GM12878 (cell line): ENCODE measurements around the gene CST8. TPM values are rescaled to one million over a fixed set of nuclear protein-coding genes. Genes with fewer than 3 reads are reported as not detected.

Source experiments
- ATAC-seq: fragments of 200-7000 bp; cut with Tn5 transposase; 3 replicates; pipeline ENCODE4 v1.9.1; 2020; ENCODE audit warnings: mild to moderate bottlenecking, moderate library complexity
- BruUV-seq: library from RNA; stranded (reverse); fragments of 400-500 nt; replicated peaks from 2 replicates; lab custom pipeline; 2021; lab: Mats Ljungman, UMichigan
- CTCF ChIA-PET: fragments of 300-600 bp; sonication (Branson Sonifier 250); formaldehyde crosslinking; extraction: SDS; loops from one replicate; lab custom pipeline; 2021; ENCODE audit warnings: inconsistent platforms; lab: Yijun Ruan, JAX
- POLR2A ChIA-PET: fragments of 350-600 bp; formaldehyde crosslinking; extraction: SDS; loops from one replicate; lab custom pipeline; 2021; ENCODE audit warnings: inconsistent platforms; lab: Charles Lee
- RAD21 ChIA-PET: fragments of 300-600 bp; sonication (Branson Sonifier 250); formaldehyde crosslinking; loops from one replicate; lab custom pipeline; 2023; ENCODE audit warnings: antibody characterized with exemption; ENCODE audit not compliant: unreplicated experiment; lab: Charles Lee
- SMC1A ChIA-PET: fragments of 300-600 bp; sonication (Branson Sonifier 250); formaldehyde crosslinking; loops from one replicate; lab custom pipeline; 2023; ENCODE audit not compliant: unreplicated experiment, uncharacterized antibody; lab: Charles Lee
- DNase-seq: peaks from one replicate; pipeline ENCODE4 v3.0.0-alpha.2; 2011; ENCODE audit warnings: low read depth, low spot score
- FAIRE-seq: peaks from 3 replicates; lab custom pipeline; 2011; peaks lifted over from hg19 to GRCh38; lab: Jason Lieb, UNC
- H2AFZ ChIP-seq: 2 replicates; pipeline ENCODE4 v1.6.0; 2011; ENCODE audit warnings: low read depth, low read length, control low read depth; ENCODE audit not compliant: control insufficient read depth
- H3K27ac ChIP-seq: 2 replicates; pipeline ENCODE4 v1.5.1; 2011; ENCODE audit warnings: control low read depth; ENCODE audit not compliant: control insufficient read depth, insufficient read depth
- H3K27me3 ChIP-seq, 2 experiments: replicated peaks in 1 of 2; 2 replicates each; pipeline versions ENCODE4 v1.6.0 to v1.6.1; 2011; ENCODE audit warnings: low read length in 1 of 2; ENCODE audit not compliant: control insufficient read depth in 2 of 2, insufficient read depth in 2 of 2
- H3K36me3 ChIP-seq, 2 experiments: 2 replicates each; pipeline ENCODE4 v1.5.1; 2011; ENCODE audit warnings: low read length in 1 of 2; ENCODE audit not compliant: control insufficient read depth in 2 of 2, insufficient read depth in 2 of 2
- H3K4me1 ChIP-seq: 2 replicates; pipeline ENCODE4 v1.6.1; 2011; ENCODE audit warnings: mild to moderate bottlenecking, low read length, moderate library complexity, mixed read lengths; ENCODE audit not compliant: control insufficient read depth, insufficient read depth
- H3K4me2 ChIP-seq: 2 replicates; pipeline ENCODE4 v1.6.0; 2011; ENCODE audit warnings: control low read depth; ENCODE audit not compliant: control insufficient read depth, insufficient read depth
- H3K4me3 ChIP-seq: fragments of 200-600 bp; sonication (generic); 2 replicates; pipeline ENCODE4 v1.5.1; 2016
- H3K79me2 ChIP-seq: 2 replicates; pipeline ENCODE4 v1.6.0; 2011; ENCODE audit warnings: low read length; ENCODE audit not compliant: control insufficient read depth, insufficient read depth
- H3K9ac ChIP-seq: 2 replicates; pipeline ENCODE4 v1.8.0; 2011; ENCODE audit warnings: low read length, control low read depth, mixed read lengths; ENCODE audit not compliant: control insufficient read depth, insufficient read depth
- H3K9me3 ChIP-seq: replicated peaks from 3 replicates; pipeline ENCODE4 v1.5.1; 2011; ENCODE audit warnings: mild to moderate bottlenecking, low read length; ENCODE audit not compliant: control insufficient read depth, insufficient read depth
- H4K20me1 ChIP-seq: 2 replicates; pipeline ENCODE4 v1.6.0; 2011; ENCODE audit not compliant: control insufficient read depth, insufficient read depth
- BACH1 ChIP-seq: fragments of 450-650 bp; IDR thresholded peaks from 2 replicates; pipeline ENCODE4 v1.6.1; 2017; ENCODE audit warnings: mild to moderate bottlenecking, borderline replicate concordance
- BCL11A ChIP-seq: IDR thresholded peaks from 2 replicates; pipeline ENCODE4 v1.6.1; 2011; ENCODE audit warnings: low read depth, low read length
- CBX5 ChIP-seq: sonication (generic); IDR thresholded peaks from 2 replicates; pipeline ENCODE4 v1.6.1; 2016; ENCODE audit warnings: low read depth, moderate library complexity, mild to moderate bottlenecking, inconsistent platforms
- CHD1 ChIP-seq: IDR thresholded peaks from 2 replicates; pipeline ENCODE4 v1.6.1; 2012; ENCODE audit warnings: low read depth, low read length, improper control_type of control experiment
- EGR1 ChIP-seq, 2 experiments: IDR thresholded peaks; 1 replicate in 1 of 2; 2 replicates in 1 of 2; pipeline ENCODE4 v1.6.1; 2011 to 2012; ENCODE audit warnings: low read depth in 2 of 2, low read length in 2 of 2, borderline replicate concordance in 1 of 2, mild to moderate bottlenecking in 1 of 2, moderate library complexity in 1 of 2
- NRF1 ChIP-seq: conservative IDR thresholded peaks from 2 replicates; pipeline ENCODE4 v1.6.1; 2011; ENCODE audit warnings: mild to moderate bottlenecking, low read depth, low read length, improper control_type of control experiment
- POU2F2 ChIP-seq: IDR thresholded peaks from 3 replicates; pipeline ENCODE4 v1.6.1; 2011; ENCODE audit warnings: low read depth, mild to moderate bottlenecking, low read length, borderline replicate concordance
- RAD21 ChIP-seq: IDR thresholded peaks from 2 replicates; pipeline ENCODE4 v1.6.1; 2011; ENCODE audit warnings: mild to moderate bottlenecking, low read depth, low read length, moderate library complexity; ENCODE audit not compliant: insufficient read depth
- RFX5 ChIP-seq: IDR thresholded peaks from 2 replicates; pipeline ENCODE4 v1.6.1; 2011; ENCODE audit warnings: low read depth, low read length, improper control_type of control experiment
- SMAD5 ChIP-seq: IDR thresholded peaks from 2 replicates; pipeline ENCODE4 v1.6.1; 2016; ENCODE audit warnings: antibody characterized with exemption, low read depth
- SP1 ChIP-seq: IDR thresholded peaks from one replicate; pipeline ENCODE4 v1.6.1; 2011; ENCODE audit warnings: low read depth, low read length
- STAT1 ChIP-seq: fragments of 450-650 bp; conservative IDR thresholded peaks from 2 replicates; pipeline ENCODE4 v1.6.1; 2014; ENCODE audit warnings: antibody characterized with exemption, mild to moderate bottlenecking
- TBL1XR1 ChIP-seq: IDR thresholded peaks from 2 replicates; pipeline ENCODE4 v1.6.1; 2012; ENCODE audit warnings: low read depth, low read length, improper control_type of control experiment
- TCF12 ChIP-seq: IDR thresholded peaks from 2 replicates; pipeline ENCODE4 v1.6.1; 2011; ENCODE audit warnings: low read depth, mild to moderate bottlenecking, low read length
- TCF7 ChIP-seq: IDR thresholded peaks from 2 replicates; pipeline ENCODE4 v1.6.1; 2014; ENCODE audit warnings: antibody characterized with exemption, borderline replicate concordance
- WRNIP1 ChIP-seq: IDR thresholded peaks from 2 replicates; pipeline ENCODE4 v1.6.1; 2011; ENCODE audit warnings: low read depth, low read length, improper control_type of control experiment, borderline replicate concordance
- WGBS: methylation state at CpG from one replicate; pipeline ENCODE4 v1.1.6; 2016; ENCODE audit warnings: low lambda C conversion rate; ENCODE audit not compliant: insufficient replicate concordance, insufficient coverage; ENCODE audit errors: missing lambda C conversion rate; 5-methylcytosine and 5-hydroxymethylcytosine counted together
- in situ Hi-C: fragments of 300-500 bp; cut with MboI; formaldehyde crosslinking; loops from 9 replicates; pipeline ENCODE4 v1.14.3; 2018; ENCODE audit warnings: mixed read lengths
- intact Hi-C: fragments of 100-400 bp; cut with micrococcal nuclease; formaldehyde crosslinking; loops from one replicate; pipeline ENCODE4 v1.14.2; 2022; ENCODE audit not compliant: unreplicated experiment
- polyA plus RNA-seq, 11 experiments: library from polyadenylated mRNA; depleted of rRNA in 4 of 11; unstranded in 6 of 11; stranded (reverse) in 5 of 11; fragments of >200 nt; fragmentation: Nextera tagmentation in 4 of 11; fragmentation: Illumina TruSeq in 1 of 11; extraction: Ambion mirVana in 4 of 11; extraction: Trizol in 1 of 11; gene quantifications; 1 replicate in 1 of 11; 2 replicates in 10 of 11; pipeline versions ENCODE4 v1.2.1 to v1.2.3, GENCODE V29; 2011 to 2016; ENCODE audit warnings: inconsistent platforms in 2 of 11, missing spikeins in 2 of 11, low read depth in 1 of 11
- total RNA-seq, 4 experiments: library from RNA; depleted of rRNA in 3 of 4; stranded (reverse); fragments of >200 nt in 3 of 4; fragmentation: Illumina TruSeq in 1 of 4; extraction: Trizol in 1 of 4; gene quantifications; 2 replicates each; pipeline versions ENCODE4 v1.2.1 to v1.2.3, GENCODE V29; 2013 to 2021
- TF ChIP-seq, protein P1 (sequence below): fragments of 150-350 bp; IDR thresholded peaks from 2 replicates; pipeline ENCODE4 v1.6.1; 2016; ENCODE audit warnings: low read depth, low read length
- TF ChIP-seq, protein P2 (sequence below): fragments of 450-650 bp; IDR thresholded peaks from 2 replicates; pipeline ENCODE4 v1.6.1; 2017; ENCODE audit warnings: mild to moderate bottlenecking, low read depth, inconsistent platforms; ENCODE audit not compliant: poor library complexity, severe bottlenecking
- TF ChIP-seq, protein P3 (sequence below): fragments of 450-650 bp; formaldehyde crosslinking; IDR thresholded peaks from 2 replicates; pipeline ENCODE4 v1.4.0; 2022; ENCODE audit warnings: mild to moderate bottlenecking, moderate library complexity

The CST8 gene
- total and polyA plus RNA-seq, 10 of the 15 experiments (the other 5 are each of a cell fraction or from before 2014, with no cell fraction given), result not detected

DNA sequence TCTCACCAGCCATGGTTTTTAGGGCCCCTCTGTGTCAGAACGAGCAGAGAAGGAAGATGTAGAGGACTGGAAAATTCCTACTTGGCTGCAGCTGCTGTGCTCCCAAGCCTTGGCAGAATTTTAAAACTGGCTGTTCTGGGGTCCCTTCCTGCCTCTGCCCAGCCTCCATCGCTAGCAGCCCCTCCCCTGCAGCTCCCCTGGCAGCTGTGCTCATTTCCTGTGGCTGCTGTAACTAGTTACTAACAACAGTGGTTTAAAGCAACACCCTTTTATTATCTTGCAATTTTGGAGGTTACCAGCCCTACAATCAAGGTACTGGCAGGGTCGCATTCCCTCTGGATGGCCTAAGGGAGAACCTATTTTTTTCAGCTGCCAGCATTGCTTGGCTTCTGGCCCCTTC, 34.5 kb upstream of the CST8 start:
- CTCF ChIA-PET, result no interaction called here
- in situ Hi-C loops, result no loop called here
- TF ChIP-seq STAT1, result no peak
- TF ChIP-seq, protein P1, sequence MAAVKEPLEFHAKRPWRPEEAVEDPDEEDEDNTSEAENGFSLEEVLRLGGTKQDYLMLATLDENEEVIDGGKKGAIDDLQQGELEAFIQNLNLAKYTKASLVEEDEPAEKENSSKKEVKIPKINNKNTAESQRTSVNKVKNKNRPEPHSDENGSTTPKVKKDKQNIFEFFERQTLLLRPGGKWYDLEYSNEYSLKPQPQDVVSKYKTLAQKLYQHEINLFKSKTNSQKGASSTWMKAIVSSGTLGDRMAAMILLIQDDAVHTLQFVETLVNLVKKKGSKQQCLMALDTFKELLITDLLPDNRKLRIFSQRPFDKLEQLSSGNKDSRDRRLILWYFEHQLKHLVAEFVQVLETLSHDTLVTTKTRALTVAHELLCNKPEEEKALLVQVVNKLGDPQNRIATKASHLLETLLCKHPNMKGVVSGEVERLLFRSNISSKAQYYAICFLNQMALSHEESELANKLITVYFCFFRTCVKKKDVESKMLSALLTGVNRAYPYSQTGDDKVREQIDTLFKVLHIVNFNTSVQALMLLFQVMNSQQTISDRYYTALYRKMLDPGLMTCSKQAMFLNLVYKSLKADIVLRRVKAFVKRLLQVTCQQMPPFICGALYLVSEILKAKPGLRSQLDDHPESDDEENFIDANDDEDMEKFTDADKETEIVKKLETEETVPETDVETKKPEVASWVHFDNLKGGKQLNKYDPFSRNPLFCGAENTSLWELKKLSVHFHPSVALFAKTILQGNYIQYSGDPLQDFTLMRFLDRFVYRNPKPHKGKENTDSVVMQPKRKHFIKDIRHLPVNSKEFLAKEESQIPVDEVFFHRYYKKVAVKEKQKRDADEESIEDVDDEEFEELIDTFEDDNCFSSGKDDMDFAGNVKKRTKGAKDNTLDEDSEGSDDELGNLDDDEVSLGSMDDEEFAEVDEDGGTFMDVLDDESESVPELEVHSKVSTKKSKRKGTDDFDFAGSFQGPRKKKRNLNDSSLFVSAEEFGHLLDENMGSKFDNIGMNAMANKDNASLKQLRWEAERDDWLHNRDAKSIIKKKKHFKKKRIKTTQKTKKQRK, result no peak
- no peak for TF ChIP-seq TCF7
- TF ChIP-seq SP1, result no peak
- TF ChIP-seq BCL11A, result no peak
- no peak for TF ChIP-seq POU2F2
- no peak for TF ChIP-seq BACH1
- TF ChIP-seq, protein P2, sequence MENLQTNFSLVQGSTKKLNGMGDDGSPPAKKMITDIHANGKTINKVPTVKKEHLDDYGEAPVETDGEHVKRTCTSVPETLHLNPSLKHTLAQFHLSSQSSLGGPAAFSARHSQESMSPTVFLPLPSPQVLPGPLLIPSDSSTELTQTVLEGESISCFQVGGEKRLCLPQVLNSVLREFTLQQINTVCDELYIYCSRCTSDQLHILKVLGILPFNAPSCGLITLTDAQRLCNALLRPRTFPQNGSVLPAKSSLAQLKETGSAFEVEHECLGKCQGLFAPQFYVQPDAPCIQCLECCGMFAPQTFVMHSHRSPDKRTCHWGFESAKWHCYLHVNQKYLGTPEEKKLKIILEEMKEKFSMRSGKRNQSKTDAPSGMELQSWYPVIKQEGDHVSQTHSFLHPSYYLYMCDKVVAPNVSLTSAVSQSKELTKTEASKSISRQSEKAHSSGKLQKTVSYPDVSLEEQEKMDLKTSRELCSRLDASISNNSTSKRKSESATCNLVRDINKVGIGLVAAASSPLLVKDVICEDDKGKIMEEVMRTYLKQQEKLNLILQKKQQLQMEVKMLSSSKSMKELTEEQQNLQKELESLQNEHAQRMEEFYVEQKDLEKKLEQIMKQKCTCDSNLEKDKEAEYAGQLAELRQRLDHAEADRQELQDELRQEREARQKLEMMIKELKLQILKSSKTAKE, result no peak
- no peak for TF ChIP-seq NRF1
- TF ChIP-seq RFX5, result no peak
- no peak for TF ChIP-seq CHD1
- no peak for TF ChIP-seq RAD21
- no peak for TF ChIP-seq TCF12
- TF ChIP-seq TBL1XR1, result no peak
- TF ChIP-seq WRNIP1, result no peak
- TF ChIP-seq, protein P3, sequence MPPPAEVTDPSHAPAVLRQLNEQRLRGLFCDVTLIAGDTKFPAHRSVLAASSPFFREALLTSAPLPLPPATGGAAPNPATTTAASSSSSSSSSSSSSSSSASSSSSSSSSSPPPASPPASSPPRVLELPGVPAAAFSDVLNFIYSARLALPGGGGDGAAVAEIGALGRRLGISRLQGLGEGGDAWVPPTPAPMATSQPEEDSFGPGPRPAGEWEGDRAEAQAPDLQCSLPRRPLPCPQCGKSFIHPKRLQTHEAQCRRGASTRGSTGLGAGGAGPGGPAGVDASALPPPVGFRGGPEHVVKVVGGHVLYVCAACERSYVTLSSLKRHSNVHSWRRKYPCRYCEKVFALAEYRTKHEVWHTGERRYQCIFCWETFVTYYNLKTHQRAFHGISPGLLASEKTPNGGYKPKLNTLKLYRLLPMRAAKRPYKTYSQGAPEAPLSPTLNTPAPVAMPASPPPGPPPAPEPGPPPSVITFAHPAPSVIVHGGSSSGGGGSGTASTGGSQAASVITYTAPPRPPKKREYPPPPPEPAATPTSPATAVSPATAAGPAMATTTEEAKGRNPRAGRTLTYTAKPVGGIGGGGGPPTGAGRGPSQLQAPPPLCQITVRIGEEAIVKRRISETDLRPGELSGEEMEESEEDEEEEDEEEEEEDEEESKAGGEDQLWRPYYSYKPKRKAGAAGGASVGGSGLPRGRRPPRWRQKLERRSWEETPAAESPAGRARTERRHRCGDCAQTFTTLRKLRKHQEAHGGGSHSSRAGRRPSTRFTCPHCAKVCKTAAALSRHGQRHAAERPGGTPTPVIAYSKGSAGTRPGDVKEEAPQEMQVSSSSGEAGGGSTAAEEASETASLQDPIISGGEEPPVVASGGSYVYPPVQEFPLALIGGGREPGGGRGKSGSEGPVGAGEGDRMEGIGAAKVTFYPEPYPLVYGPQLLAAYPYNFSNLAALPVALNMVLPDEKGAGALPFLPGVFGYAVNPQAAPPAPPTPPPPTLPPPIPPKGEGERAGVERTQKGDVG, result no peak
- no peak for TF ChIP-seq SMAD5
- no peak for TF ChIP-seq CBX5
- no peak for TF ChIP-seq EGR1 (IDR thresholded peaks at IDR 0.05; ENCODE audit: borderline replicate concordance in 1 of 2, low read depth in 2 of 2, low read length in 2 of 2)

More for the DNA sequence above, 34.5 kb upstream of the CST8 start:
- no peak overlapping the region for H3K4me2 ChIP-seq
- no peaks in the 10 kb centered on the region for H4K20me1 ChIP-seq
- no peak overlapping the region for H3K4me3 ChIP-seq
- POLR2A ChIA-PET, result no interaction called here
- DNase-seq, result no peak
- no peaks in the 10 kb centered on the region for H3K9me3 ChIP-seq
- 13% methylated on average over 3 of the region's 3 CpGs for WGBS
- SMC1A ChIA-PET, result no interaction called here
- H3K4me1 ChIP-seq, result no peaks in the 10 kb centered on the region
- H3K9ac ChIP-seq, result no peak overlapping the region
- H3K27me3 ChIP-seq, result peaks cover 2% of the 10 kb centered on the region in 2 experiments; a peak in 1 of 4 replicates
- no peak overlapping the region for H3K27ac ChIP-seq
- FAIRE-seq, result no peak
- H2AFZ ChIP-seq, result no peak overlapping the region
- H3K36me3 ChIP-seq, result no peaks in the 10 kb centered on the region
- intact Hi-C loops, result no loop called here
- H3K79me2 ChIP-seq, result no peaks in the 10 kb centered on the region
- BruUV-seq, result no TSS peak
- RAD21 ChIA-PET, result no interaction called here
- no peak for ATAC-seq
